ENCODE measurements around the gene SRPK1.
"Not testable (repeated sequence)": the region's sequence is repeated elsewhere in the genome, so short reads cannot be mapped to it uniquely, and the experiment has no call there.

The SRPK1 gene

GRCh38 chr6:35936681-35937359 lies 15.9 kb upstream of the SRPK1 start:
- Histone ChIP-seq H3K9ac (ENCODE audit: insufficient read length) (no peak overlapping the region), H3K27ac (no peak overlapping the region), H3K9me3 (ENCODE audit: low read depth, low read length) (no peaks in the 10 kb centered on the region), H3K36me3 (ENCODE audit: insufficient read depth, low read length) (no peaks in the 10 kb centered on the region), H3K4me3 (no peak overlapping the region)
- no peak for DNase-seq (ENCODE audit: low read depth, low spot score)
- TF ChIP-seq POLR2AphosphoS5 (IDR thresholded peaks at IDR 0.05; ENCODE audit: borderline replicate concordance, low read depth, low read length) (no peak), FOXP2 (optimal IDR thresholded peaks at IDR 0.05; ENCODE audit: control extremely low read depth, extremely low read length, insufficient read depth) (no peak), EZH2 (IDR thresholded peaks at IDR 0.05) (no peak)

- DNase-seq (ENCODE audit: low read depth, low spot score): no peak
- H3K9ac ChIP-seq (ENCODE audit: insufficient read length): no peak overlapping the region
- TF ChIP-seq EZH2 (IDR thresholded peaks at IDR 0.05) (no peak), POLR2AphosphoS5 (IDR thresholded peaks at IDR 0.05; ENCODE audit: borderline replicate concordance, low read depth, low read length) (no peak), FOXP2 (optimal IDR thresholded peaks at IDR 0.05; ENCODE audit: control extremely low read depth, extremely low read length, insufficient read depth) (no peak)
- no peak overlapping the region for H3K27ac ChIP-seq
- no peaks in the 10 kb centered on the region for H3K36me3 ChIP-seq (ENCODE audit: insufficient read depth, low read length)
- no peaks in the 10 kb centered on the region for H3K9me3 ChIP-seq (ENCODE audit: low read depth, low read length)
- H3K4me3 ChIP-seq: no peak overlapping the region
These were observed 14.6 kb upstream of the SRPK1 start for GRCh38 chr6:35935469-35935868.

DNA sequence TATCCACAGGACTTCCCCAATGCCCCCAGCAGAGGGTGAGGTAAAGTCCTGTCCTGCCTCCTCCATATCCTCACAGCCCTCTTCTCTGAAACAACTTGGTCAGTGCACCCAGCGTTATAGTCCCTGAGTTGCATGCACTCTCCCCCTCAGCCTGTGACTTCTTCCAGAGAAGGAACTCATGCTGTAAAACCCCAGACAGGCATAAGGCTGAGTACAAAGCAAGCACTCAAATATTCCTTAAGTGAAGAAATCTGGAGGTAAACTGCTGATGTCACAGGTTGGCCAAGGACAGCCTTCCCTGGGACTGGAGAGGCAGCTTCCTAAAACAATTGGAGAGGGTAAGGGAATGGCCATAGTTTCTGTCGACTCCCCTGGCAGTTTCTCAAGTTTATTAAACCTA lies 12.9 kb upstream of the SRPK1 start:
- Histone ChIP-seq H3K27ac (no peak overlapping the region), H3K36me3 (ENCODE audit: insufficient read depth, low read length) (no peaks in the 10 kb centered on the region), H3K4me3 (no peak overlapping the region), H3K9me3 (ENCODE audit: low read depth, low read length) (no peaks in the 10 kb centered on the region), H3K9ac (ENCODE audit: insufficient read length) (no peak overlapping the region)
- DNase-seq (ENCODE audit: low read depth, low spot score): no peak
- no peak for TF ChIP-seq POLR2AphosphoS5 (IDR thresholded peaks at IDR 0.05; ENCODE audit: borderline replicate concordance, low read depth, low read length)
- TF ChIP-seq EZH2 (IDR thresholded peaks at IDR 0.05): no peak
- no peak for TF ChIP-seq FOXP2 (optimal IDR thresholded peaks at IDR 0.05; ENCODE audit: control extremely low read depth, extremely low read length, insufficient read depth)

GRCh38 chr6:35931873-35932272 lies 11.0 kb upstream of the SRPK1 start:
- not testable (repeated sequence) for H3K27ac ChIP-seq; H3K4me3 ChIP-seq; H3K9ac ChIP-seq (ENCODE audit: insufficient read length); H3K36me3 ChIP-seq (ENCODE audit: insufficient read depth, low read length); DNase-seq (ENCODE audit: low read depth, low spot score); H3K9me3 ChIP-seq (ENCODE audit: low read depth, low read length)

- no peak for DNase-seq (ENCODE audit: low read depth, low spot score)
- no peak for TF ChIP-seq EZH2 (IDR thresholded peaks at IDR 0.05)
- TF ChIP-seq FOXP2 (optimal IDR thresholded peaks at IDR 0.05; ENCODE audit: control extremely low read depth, extremely low read length, insufficient read depth): no peak
- TF ChIP-seq POLR2AphosphoS5 (IDR thresholded peaks at IDR 0.05; ENCODE audit: borderline replicate concordance, low read depth, low read length): no peak
- no peaks in the 10 kb centered on the region for H3K36me3 ChIP-seq (ENCODE audit: insufficient read depth, low read length)
- no peak overlapping the region for H3K27ac ChIP-seq
- no peak overlapping the region for H3K9ac ChIP-seq (ENCODE audit: insufficient read length)
- H3K9me3 ChIP-seq (ENCODE audit: low read depth, low read length): no peaks in the 10 kb centered on the region
- H3K4me3 ChIP-seq: no peak overlapping the region
These were observed 10.2 kb upstream of the SRPK1 start for GRCh38 chr6:35931120-35931561.

DNA sequence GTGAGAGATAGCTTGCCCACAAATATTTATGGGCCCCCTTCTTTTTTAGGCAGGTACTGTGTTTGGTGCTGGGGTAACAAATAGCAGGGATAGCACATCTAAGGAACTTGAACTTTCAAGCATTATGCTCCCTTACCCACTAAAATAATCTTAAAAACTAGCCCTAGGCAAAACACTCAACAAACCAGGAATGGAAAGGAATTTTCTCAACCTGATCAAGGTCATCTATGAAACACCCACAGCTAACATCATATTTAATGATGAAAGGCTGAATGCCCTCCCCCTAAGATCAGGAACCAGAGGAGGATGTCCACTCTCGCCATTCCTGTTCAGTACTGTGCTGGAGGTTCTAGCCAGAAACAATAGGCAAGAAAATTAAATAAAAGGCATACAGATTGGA lies 8.7 kb upstream of the SRPK1 start:
- Histone ChIP-seq H3K9me3 (ENCODE audit: low read depth, low read length) (no peaks in the 10 kb centered on the region), H3K9ac (ENCODE audit: insufficient read length) (no peak overlapping the region), H3K27ac (no peak overlapping the region), H3K4me3 (no peak overlapping the region), H3K36me3 (ENCODE audit: insufficient read depth, low read length) (no peaks in the 10 kb centered on the region)
- no peak for DNase-seq (ENCODE audit: low read depth, low spot score)
- TF ChIP-seq POLR2AphosphoS5 (IDR thresholded peaks at IDR 0.05; ENCODE audit: borderline replicate concordance, low read depth, low read length): no peak
- TF ChIP-seq FOXP2 (optimal IDR thresholded peaks at IDR 0.05; ENCODE audit: control extremely low read depth, extremely low read length, insufficient read depth): no peak
- no peak for TF ChIP-seq EZH2 (IDR thresholded peaks at IDR 0.05)

DNA sequence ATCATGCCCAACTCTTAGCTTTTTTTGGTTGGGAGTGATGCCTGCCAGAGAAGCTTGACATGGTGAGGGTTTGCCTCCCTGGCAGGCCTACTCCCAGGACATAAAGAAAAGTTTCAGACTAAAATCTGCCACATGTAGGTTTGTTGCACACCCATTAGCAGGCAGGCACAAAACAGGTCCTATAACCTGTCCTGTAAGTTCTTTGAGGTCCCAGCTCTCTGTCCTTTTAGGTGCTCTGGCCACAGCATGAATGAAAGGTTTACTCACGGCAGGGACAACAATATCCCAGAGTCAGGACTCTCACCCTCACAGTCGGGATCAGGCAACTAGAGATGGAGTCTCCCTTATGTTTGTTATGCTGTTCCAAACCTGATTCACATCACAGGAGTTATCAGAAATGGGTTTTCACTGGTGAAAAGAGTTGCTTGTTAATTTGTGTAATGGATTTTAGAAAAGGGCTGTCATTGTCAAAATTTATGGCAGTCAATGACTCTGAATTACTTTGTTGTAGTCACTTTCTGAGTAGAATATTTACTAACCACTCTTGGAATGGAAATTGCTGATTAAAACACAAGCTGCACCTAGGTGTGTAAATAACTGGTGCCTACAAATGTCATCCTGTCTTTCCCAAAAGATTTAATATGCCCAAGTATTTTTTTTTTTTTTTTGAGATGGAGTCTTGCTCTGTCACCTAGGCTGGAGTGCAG lies 5.8 kb upstream of the SRPK1 start:
- no peaks in the 10 kb centered on the region for H3K9me3 ChIP-seq (ENCODE audit: low read depth, low read length)
- DNase-seq (ENCODE audit: low read depth, low spot score): no peak

GRCh38 chr6:35925961-35926360 lies 5.1 kb upstream of the SRPK1 start:
- H3K9ac ChIP-seq (ENCODE audit: insufficient read length): no peak overlapping the region
- no peaks in the 10 kb centered on the region for H3K9me3 ChIP-seq (ENCODE audit: low read depth, low read length)
- TF ChIP-seq FOXP2 (optimal IDR thresholded peaks at IDR 0.05; ENCODE audit: control extremely low read depth, extremely low read length, insufficient read depth) (no peak), POLR2AphosphoS5 (IDR thresholded peaks at IDR 0.05; ENCODE audit: borderline replicate concordance, low read depth, low read length) (no peak), EZH2 (IDR thresholded peaks at IDR 0.05) (no peak)
- no peak overlapping the region for H3K27ac ChIP-seq
- H3K4me3 ChIP-seq: no peak overlapping the region
- no peak for DNase-seq (ENCODE audit: low read depth, low spot score)
- H3K36me3 ChIP-seq (ENCODE audit: insufficient read depth, low read length): no peaks in the 10 kb centered on the region

More for the DNA sequence above, 5.8 kb upstream of the SRPK1 start:
- H3K9ac ChIP-seq (ENCODE audit: insufficient read length): no peak overlapping the region
- H3K27ac ChIP-seq: no peak overlapping the region
- TF ChIP-seq FOXP2 (optimal IDR thresholded peaks at IDR 0.05; ENCODE audit: control extremely low read depth, extremely low read length, insufficient read depth): no peak
- no peak overlapping the region for H3K4me3 ChIP-seq
- H3K36me3 ChIP-seq (ENCODE audit: insufficient read depth, low read length): no peaks in the 10 kb centered on the region

DNA sequence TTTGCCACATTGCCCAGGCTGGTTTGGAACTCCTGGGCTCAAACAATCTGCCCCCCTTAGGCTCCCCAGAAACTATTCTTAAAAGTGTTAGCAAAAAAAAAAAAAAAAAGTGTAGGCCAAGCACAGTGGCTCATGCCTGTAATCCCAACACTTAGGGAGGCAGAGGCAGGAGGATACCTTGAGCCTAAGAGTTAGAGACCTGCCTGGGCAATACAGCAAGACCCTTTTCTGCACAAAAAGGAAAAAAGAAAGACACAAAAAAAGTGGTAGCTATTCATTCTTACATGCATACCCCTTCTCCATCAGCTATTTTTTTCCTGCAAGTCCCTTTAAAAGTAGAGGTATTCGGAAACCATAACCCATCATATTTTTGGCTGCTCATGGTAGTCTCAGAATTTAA lies 3.2 kb upstream of the SRPK1 start:
- H3K9me3 ChIP-seq (ENCODE audit: low read depth, low read length): no peaks in the 10 kb centered on the region
- no peak overlapping the region for H3K4me3 ChIP-seq
- TF ChIP-seq FOXP2 (optimal IDR thresholded peaks at IDR 0.05; ENCODE audit: control extremely low read depth, extremely low read length, insufficient read depth) (no peak), EZH2 (IDR thresholded peaks at IDR 0.05) (no peak), POLR2AphosphoS5 (IDR thresholded peaks at IDR 0.05; ENCODE audit: borderline replicate concordance, low read depth, low read length) (no peak)
- H3K9ac ChIP-seq (ENCODE audit: insufficient read length): no peak overlapping the region
- no peak for DNase-seq (ENCODE audit: low read depth, low spot score)
- no peak overlapping the region for H3K27ac ChIP-seq
- H3K36me3 ChIP-seq (ENCODE audit: insufficient read depth, low read length): no peaks in the 10 kb centered on the region

All from SK-N-MC (cell line).